HepG2 (cell line): Measurements from ENCODE around the gene TTN. TPM values are rescaled to one million over a fixed set of nuclear protein-coding genes. Genes with fewer than 3 reads are reported as not detected.

ENCODE experiments used
- AKAP8 ChIP-seq: sonication (generic); formaldehyde crosslinking; IDR thresholded peaks from 2 replicates; pipeline ENCODE4 v1.5.1; 2020; ENCODE audit warnings: mild to moderate bottlenecking, missing genetic modification reagents
- ASH2L ChIP-seq: fragments of 300-600, 200-600 bp; sonication (generic); IDR thresholded peaks from 2 replicates; pipeline ENCODE4 v1.7.0; 2017; ENCODE audit warnings: low read depth, mild to moderate bottlenecking, moderate library complexity, mixed read lengths, low read length; ENCODE audit not compliant: insufficient read length
- CENPT ChIP-seq: sonication (generic); formaldehyde crosslinking; IDR thresholded peaks from 2 replicates; pipeline ENCODE4 v1.8.0; 2022; ENCODE audit warnings: low read depth, mild to moderate bottlenecking, moderate library complexity, missing genetic modification reagents
- EZH2 ChIP-seq: conservative IDR thresholded peaks from 2 replicates; pipeline ENCODE4 v1.6.1; 2012; ENCODE audit warnings: mild to moderate bottlenecking, low read depth, low read length, moderate library complexity
- FOXM1 ChIP-seq: sonication (generic); formaldehyde crosslinking; IDR thresholded peaks from 2 replicates; pipeline ENCODE4 v1.5.0; 2020; ENCODE audit warnings: missing genetic modification reagents
- JUND ChIP-seq: sonication (generic); formaldehyde crosslinking; IDR thresholded peaks from 2 replicates; pipeline ENCODE4 v1.8.0; 2022; ENCODE audit warnings: mild to moderate bottlenecking, missing genetic modification reagents
- LCORL ChIP-seq, 2 experiments: fragments of 450-650 bp in 1 of 2; sonication (generic) in 1 of 2; formaldehyde crosslinking in 1 of 2; IDR thresholded peaks; 2 replicates each; pipeline versions ENCODE4 v1.5.0 to v1.6.1; 2017 to 2020; ENCODE audit warnings: antibody characterized with exemption in 1 of 2, missing genetic modification reagents in 1 of 2
- MED13 ChIP-seq: sonication (generic); formaldehyde crosslinking; IDR thresholded peaks from 2 replicates; pipeline ENCODE4 v1.5.0; 2020; ENCODE audit warnings: missing genetic modification reagents
- NKX3-1 ChIP-seq: sonication (generic); formaldehyde crosslinking; IDR thresholded peaks from 2 replicates; pipeline ENCODE4 v1.5.0; 2020; ENCODE audit warnings: missing genetic modification reagents
- NR1H2 ChIP-seq: sonication (generic); formaldehyde crosslinking; IDR thresholded peaks from 2 replicates; pipeline ENCODE4 v1.8.1; 2022; ENCODE audit warnings: low read depth, missing genetic modification reagents, borderline replicate concordance
- SIN3A ChIP-seq: IDR thresholded peaks from 2 replicates; pipeline ENCODE4 v1.6.1; 2011; ENCODE audit warnings: low read depth, mild to moderate bottlenecking, control low read depth, low read length, borderline replicate concordance
- TGIF2 ChIP-seq: IDR thresholded peaks from 2 replicates; pipeline ENCODE4 v1.6.1; 2016; ENCODE audit warnings: control low read depth, missing compliant biosample characterization
- ZBTB38 ChIP-seq: sonication (generic); formaldehyde crosslinking; IDR thresholded peaks from 2 replicates; pipeline ENCODE4 v1.5.1; 2020; ENCODE audit warnings: mild to moderate bottlenecking, missing genetic modification reagents
- ZBTB7B ChIP-seq: sonication (generic); formaldehyde crosslinking; IDR thresholded peaks from 2 replicates; pipeline ENCODE4 v1.4.0; 2020; ENCODE audit warnings: missing genetic modification reagents
- ZNF577 ChIP-seq: sonication (generic); formaldehyde crosslinking; IDR thresholded peaks from 2 replicates; pipeline ENCODE4 v1.4.0; 2020; ENCODE audit warnings: mild to moderate bottlenecking, low read depth, missing genetic modification reagents, borderline replicate concordance
- polyA plus RNA-seq, 8 experiments: library from polyadenylated mRNA; depleted of rRNA in 3 of 8; stranded (reverse) in 7 of 8; unstranded in 1 of 8; fragments of >200 nt; fragmentation: Illumina TruSeq in 4 of 8; extraction: Trizol in 4 of 8; gene quantifications; 2 replicates each; pipeline versions ENCODE4 v1.2.1 to v1.2.3, GENCODE V29; 2011 to 2016; ENCODE audit warnings: low read depth in 4 of 8, missing spikeins in 1 of 8, mixed read lengths in 1 of 8; ENCODE audit not compliant: insufficient read depth in 1 of 8
- total RNA-seq, 5 experiments: library from RNA; depleted of rRNA; stranded (reverse); fragments of >200 nt; fragmentation: Illumina TruSeq; extraction: Trizol; gene quantifications; 2 replicates each; pipeline ENCODE4 v1.2.3, GENCODE V29; 2016; ENCODE audit warnings: low read depth in 1 of 5
- TF ChIP-seq, protein P1 (sequence below): sonication (generic); formaldehyde crosslinking; conservative IDR thresholded peaks from 2 replicates; pipeline ENCODE4 v1.8.0; 2022; ENCODE audit warnings: mild to moderate bottlenecking, moderate library complexity, missing genetic modification reagents
- TF ChIP-seq, protein P2 (sequence below): sonication (generic); formaldehyde crosslinking; IDR thresholded peaks from 2 replicates; pipeline ENCODE4 v1.4.0; 2020; ENCODE audit warnings: mild to moderate bottlenecking, missing genetic modification reagents
- TF ChIP-seq, protein P3 (sequence below): sonication (generic); formaldehyde crosslinking; IDR thresholded peaks from 2 replicates; pipeline ENCODE4 v1.8.0; 2022; ENCODE audit warnings: missing genetic modification reagents, mild to moderate bottlenecking, borderline replicate concordance
- TF ChIP-seq, protein P4 (sequence below), 2 experiments: IDR thresholded peaks; 2 replicates each; pipeline ENCODE4 v1.6.1; 2011 to 2012; ENCODE audit warnings: low read length in 2 of 2, borderline replicate concordance in 1 of 2, low read depth in 1 of 2, mild to moderate bottlenecking in 1 of 2, moderate library complexity in 1 of 2

The TTN gene
- total and polyA plus RNA-seq, 2 of the 13 experiments (the other 11 are each of a cell fraction or from before 2014, with no cell fraction given): under 0.01 TPM

DNA sequence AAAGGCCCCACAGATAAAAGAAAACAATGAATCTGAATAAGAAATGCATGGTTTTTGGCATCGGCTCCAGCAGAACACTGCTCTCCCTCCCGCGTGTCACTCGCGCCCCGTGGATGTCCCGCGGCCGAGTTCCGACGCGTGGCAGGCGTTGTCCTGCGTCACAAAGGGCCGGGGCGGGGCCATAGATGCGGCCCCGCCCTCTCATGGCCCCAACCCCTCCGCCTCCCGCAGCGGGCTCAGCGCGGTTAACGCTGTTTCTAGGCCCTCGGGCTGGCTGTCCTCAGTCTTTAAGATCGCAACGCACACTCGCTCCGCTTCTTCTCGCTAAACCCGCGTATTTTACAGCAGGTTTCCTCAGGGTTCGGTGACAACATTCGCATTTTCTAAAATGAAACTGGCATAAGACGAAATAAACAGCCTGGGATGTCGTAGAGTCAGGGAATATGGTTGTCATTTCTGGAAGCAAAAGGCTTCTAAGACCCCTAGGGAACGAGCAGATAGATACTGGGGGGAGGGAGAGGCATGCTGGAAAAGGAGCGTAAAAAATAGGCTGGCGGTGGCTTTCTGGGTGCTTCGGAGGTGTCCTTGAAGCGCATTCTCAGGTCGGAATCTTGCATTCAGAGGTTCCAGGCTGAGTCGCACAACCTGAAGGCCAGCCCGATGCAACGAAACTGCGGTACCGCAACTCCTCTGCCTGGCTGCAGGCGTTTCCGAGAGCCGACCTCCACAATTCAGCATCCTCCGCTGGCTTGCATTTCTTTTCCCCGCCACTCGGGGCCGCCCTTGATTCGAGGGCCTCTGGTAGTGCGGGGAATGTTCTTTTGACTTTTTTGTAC lies 328.6 kb downstream of the TTN start, which contains the start of gene FKBP7 (continued):
- TF ChIP-seq, protein P1, sequence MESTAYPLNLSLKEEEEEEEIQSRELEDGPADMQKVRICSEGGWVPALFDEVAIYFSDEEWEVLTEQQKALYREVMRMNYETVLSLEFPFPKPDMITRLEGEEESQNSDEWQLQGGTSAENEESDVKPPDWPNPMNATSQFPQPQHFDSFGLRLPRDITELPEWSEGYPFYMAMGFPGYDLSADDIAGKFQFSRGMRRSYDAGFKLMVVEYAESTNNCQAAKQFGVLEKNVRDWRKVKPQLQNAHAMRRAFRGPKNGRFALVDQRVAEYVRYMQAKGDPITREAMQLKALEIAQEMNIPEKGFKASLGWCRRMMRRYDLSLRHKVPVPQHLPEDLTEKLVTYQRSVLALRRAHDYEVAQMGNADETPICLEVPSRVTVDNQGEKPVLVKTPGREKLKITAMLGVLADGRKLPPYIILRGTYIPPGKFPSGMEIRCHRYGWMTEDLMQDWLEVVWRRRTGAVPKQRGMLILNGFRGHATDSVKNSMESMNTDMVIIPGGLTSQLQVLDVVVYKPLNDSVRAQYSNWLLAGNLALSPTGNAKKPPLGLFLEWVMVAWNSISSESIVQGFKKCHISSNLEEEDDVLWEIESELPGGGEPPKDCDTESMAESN (CRISPR knock-in tag): 0 out of 2 replicates have a peak, but pooled peaks have one; percentile 48
- TF ChIP-seq ZNF577 (CRISPR knock-in tag) (no peak), CENPT (0 out of 2 replicates have a peak, but pooled peaks have one; percentile 59), NR1H2 (CRISPR knock-in tag) (no peak), ZBTB7B (CRISPR knock-in tag) (no peak; the same call in 1 of the 2 replicates), ZBTB38 (CRISPR knock-in tag) (peak; percentile 44; the same call in 1 of the 2 replicates), NKX3-1 (CRISPR knock-in tag) (peak; percentile 60; the same call in 1 of the 2 replicates), AKAP8 (CRISPR knock-in tag) (0 out of 2 replicates have a peak, but pooled peaks have one; percentile 44), MED13 (CRISPR knock-in tag) (0 out of 2 replicates have a peak, but pooled peaks have one; percentile 82), SIN3A (peak; percentile 90; the same call in 1 of the 2 replicates), EZH2 (no peak), FOXM1 (CRISPR knock-in tag) (no peak), TGIF2 (CRISPR knock-in tag) (no peak; the same call in 1 of the 2 replicates), LCORL (IDR thresholded peaks at IDR 0.05) (no peak), LCORL (CRISPR knock-in tag; IDR thresholded peaks at IDR 0.05) (peak; percentile 92), ASH2L (peak; percentile 97), JUND (CRISPR knock-in tag) (no peak)
- TF ChIP-seq, protein P2, sequence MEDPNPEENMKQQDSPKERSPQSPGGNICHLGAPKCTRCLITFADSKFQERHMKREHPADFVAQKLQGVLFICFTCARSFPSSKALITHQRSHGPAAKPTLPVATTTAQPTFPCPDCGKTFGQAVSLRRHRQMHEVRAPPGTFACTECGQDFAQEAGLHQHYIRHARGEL (CRISPR knock-in tag): peak; percentile 95
- TF ChIP-seq, protein P3, sequence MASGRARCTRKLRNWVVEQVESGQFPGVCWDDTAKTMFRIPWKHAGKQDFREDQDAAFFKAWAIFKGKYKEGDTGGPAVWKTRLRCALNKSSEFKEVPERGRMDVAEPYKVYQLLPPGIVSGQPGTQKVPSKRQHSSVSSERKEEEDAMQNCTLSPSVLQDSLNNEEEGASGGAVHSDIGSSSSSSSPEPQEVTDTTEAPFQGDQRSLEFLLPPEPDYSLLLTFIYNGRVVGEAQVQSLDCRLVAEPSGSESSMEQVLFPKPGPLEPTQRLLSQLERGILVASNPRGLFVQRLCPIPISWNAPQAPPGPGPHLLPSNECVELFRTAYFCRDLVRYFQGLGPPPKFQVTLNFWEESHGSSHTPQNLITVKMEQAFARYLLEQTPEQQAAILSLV: peak; percentile 60
- TF ChIP-seq, protein P4, sequence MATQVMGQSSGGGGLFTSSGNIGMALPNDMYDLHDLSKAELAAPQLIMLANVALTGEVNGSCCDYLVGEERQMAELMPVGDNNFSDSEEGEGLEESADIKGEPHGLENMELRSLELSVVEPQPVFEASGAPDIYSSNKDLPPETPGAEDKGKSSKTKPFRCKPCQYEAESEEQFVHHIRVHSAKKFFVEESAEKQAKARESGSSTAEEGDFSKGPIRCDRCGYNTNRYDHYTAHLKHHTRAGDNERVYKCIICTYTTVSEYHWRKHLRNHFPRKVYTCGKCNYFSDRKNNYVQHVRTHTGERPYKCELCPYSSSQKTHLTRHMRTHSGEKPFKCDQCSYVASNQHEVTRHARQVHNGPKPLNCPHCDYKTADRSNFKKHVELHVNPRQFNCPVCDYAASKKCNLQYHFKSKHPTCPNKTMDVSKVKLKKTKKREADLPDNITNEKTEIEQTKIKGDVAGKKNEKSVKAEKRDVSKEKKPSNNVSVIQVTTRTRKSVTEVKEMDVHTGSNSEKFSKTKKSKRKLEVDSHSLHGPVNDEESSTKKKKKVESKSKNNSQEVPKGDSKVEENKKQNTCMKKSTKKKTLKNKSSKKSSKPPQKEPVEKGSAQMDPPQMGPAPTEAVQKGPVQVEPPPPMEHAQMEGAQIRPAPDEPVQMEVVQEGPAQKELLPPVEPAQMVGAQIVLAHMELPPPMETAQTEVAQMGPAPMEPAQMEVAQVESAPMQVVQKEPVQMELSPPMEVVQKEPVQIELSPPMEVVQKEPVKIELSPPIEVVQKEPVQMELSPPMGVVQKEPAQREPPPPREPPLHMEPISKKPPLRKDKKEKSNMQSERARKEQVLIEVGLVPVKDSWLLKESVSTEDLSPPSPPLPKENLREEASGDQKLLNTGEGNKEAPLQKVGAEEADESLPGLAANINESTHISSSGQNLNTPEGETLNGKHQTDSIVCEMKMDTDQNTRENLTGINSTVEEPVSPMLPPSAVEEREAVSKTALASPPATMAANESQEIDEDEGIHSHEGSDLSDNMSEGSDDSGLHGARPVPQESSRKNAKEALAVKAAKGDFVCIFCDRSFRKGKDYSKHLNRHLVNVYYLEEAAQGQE (IDR thresholded peaks at IDR 0.05; ENCODE audit: borderline replicate concordance in 1 of 2, low read depth in 1 of 2, low read length in 2 of 2): peak in 1 of 2 experiments; percentile 13; a peak in 1 of 4 replicates
